ENCODE measurements around the gene PRDM15.

The PRDM15 gene

DNA sequence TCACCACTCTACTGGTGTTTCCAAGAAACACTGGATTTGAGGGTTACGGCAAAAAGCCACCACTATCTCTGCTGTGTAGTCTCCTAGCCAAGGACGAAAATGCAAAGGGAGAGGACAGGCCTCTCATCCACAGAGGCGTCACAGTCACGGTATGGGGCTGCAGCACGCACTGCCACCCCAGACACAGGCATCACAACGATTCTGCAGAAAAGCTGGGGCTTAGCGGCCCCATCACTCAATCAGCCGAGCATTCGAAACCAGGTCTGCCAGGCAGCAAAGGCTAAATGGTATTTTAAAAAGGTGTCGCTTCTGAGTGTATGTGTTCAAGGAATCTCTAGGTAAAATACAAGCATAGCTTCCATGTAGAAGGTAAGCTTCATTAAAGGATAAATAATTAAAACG, 113.7 kb downstream of the PRDM15 start:
- DNase-seq (ENCODE audit: low spot score) = no peak
- TF ChIP-seq, protein P1, sequence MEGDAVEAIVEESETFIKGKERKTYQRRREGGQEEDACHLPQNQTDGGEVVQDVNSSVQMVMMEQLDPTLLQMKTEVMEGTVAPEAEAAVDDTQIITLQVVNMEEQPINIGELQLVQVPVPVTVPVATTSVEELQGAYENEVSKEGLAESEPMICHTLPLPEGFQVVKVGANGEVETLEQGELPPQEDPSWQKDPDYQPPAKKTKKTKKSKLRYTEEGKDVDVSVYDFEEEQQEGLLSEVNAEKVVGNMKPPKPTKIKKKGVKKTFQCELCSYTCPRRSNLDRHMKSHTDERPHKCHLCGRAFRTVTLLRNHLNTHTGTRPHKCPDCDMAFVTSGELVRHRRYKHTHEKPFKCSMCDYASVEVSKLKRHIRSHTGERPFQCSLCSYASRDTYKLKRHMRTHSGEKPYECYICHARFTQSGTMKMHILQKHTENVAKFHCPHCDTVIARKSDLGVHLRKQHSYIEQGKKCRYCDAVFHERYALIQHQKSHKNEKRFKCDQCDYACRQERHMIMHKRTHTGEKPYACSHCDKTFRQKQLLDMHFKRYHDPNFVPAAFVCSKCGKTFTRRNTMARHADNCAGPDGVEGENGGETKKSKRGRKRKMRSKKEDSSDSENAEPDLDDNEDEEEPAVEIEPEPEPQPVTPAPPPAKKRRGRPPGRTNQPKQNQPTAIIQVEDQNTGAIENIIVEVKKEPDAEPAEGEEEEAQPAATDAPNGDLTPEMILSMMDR (IDR thresholded peaks at IDR 0.05; ENCODE audit: extremely low read depth, missing control alignments) = no peak

DNA sequence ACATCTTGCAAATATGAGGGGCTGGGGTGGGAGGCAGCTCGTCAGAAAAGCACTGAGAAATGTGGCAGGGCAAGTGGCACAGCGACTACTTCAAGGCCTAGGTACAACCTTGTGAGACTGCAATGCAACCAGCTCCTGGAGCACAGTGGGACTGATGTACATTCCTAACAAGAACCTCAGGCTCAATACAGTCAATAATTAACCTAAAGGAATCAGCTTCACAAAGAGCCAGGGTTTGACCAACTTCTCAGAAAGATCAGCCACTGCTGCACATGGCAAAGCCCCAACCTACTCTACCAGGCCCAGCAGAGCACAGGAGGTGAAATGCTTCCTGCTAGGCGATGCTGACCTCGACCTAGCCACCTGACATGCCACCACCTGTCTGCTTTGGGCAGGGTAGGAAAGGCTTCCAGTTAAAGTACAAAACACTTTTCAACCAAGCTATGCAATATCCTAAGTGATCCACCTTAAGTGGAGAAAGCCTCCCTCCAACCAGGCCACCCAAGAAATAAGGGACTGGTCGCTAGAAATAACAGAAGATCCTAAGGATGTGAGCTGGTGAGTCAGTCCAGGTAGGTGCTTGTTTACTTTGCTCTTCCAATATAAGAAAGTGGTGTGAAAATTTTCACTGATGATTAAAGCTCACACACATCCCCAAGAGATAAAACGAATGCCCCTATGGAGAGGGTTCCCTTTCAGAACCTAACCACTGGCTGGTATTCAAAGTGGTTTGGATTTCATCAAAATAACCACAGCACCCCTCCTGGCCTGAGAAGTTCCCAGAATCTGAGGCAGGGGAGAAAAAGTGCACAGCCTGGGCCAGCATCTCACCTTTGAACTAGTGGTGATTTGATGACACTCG, 114.4 kb downstream of the PRDM15 start:
- TF ChIP-seq, protein P1 (IDR thresholded peaks at IDR 0.05; ENCODE audit: extremely low read depth, missing control alignments) = no peak

DNA sequence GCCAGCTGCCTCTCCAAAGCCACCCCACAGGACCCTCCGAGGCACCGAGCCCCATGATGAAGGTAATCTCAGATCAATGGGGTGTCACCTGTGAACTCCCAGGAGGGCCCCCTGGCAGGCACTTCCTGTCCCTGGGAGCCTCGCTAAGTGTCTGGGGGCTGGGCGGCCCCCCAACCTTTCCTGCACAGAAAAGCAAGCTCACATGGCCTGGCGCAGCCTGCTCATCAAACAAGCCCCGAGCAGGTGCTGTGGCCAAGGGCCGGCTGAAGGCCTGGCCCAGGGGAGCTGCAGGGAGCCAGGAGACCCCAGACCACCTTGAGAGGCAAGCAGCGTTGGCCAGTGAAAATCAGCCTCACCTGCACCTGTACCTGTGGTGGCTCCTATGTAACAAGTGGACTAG, 115.1 kb downstream of the PRDM15 start:
- TF ChIP-seq, protein P1 (IDR thresholded peaks at IDR 0.05; ENCODE audit: extremely low read depth, missing control alignments) = no peak
- DNase-seq (ENCODE audit: low spot score) = no peak

More for the DNA sequence above, 114.4 kb downstream of the PRDM15 start:
- no peak for DNase-seq (ENCODE audit: low spot score)

DNA sequence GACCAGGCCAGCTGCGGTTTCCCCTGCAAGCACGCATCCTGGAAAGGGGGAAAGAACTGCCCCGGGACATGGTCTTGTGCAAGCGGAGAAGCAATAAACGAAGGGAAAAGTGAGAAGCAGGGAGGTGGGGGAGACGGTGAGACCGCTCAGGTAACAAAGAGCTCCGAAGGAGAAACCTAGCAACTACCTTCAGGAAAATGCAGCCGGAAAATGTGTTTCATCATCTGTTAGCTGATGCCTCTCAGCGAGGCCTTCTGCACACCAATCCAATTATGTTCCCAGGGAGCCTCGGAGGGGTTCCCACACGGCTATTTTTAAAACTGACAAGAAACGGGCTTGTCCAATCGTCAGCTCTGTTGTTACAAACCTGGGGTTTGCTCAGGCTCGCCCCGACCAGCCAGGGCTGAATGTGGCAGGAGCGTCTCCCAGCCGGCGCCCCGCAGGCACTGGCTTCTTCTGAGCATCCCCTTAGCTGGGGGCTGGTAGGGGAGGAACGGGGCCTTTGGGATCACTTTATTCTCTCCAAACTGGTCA, 115.7 kb downstream of the PRDM15 start:
- TF ChIP-seq, protein P1 (IDR thresholded peaks at IDR 0.05; ENCODE audit: extremely low read depth, missing control alignments) = no peak
- no peak for DNase-seq (ENCODE audit: low spot score)

DNA sequence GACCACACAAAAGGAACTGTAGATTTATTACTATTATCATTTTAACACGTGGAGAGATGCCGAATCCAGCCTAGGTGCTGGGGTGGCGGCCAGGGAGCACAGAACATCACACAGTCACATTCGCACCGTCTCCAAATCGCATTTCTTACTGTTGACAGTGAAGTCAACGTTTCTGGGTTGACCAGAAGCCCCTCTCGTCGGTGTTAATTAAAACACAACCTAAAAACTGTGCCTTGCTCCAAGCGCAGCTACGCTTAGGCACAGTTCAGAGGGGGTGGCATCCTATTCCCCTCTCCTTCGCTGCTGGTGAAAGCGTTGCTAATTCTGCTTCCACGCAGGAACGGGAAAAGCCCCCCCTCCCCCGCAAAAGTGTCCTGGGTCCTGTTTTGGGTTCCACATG, 116.4 kb downstream of the PRDM15 start:
- TF ChIP-seq, protein P1 (IDR thresholded peaks at IDR 0.05; ENCODE audit: extremely low read depth, missing control alignments) = no peak
- DNase-seq (ENCODE audit: low spot score) = no peak

DNA sequence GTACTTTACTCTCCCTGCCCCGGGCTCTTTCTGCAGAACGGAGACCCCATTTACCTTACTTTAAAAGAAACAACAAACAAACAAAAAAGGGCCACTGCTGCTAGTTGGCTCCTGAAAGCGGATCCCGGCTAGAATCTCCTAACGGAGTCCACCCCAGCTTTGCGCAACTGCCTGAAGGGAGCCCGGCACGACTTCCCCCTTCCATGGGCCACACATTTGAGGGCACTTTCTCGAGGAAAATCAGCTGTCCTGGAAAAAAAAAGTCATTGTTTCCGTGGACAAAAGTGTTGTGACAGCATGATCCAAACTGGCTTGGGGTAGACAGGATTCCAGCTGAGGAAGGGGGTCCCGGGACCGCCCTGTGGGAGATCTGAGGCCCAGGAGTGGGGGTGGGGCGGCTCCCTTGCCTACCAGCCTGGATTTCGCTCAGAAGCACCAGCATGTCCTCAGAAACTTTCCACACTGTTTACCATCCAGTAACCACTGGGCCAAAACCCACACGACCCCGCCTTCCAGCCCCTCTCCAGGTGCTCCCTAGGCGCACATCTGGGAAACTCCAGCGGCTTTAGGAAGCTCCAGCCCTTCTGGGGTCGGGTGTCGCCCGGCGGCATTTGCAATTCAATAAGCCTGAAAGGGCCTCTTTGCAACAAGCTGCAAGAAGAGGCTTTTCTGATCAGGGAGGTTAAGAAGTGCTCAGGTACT, 117.1 kb downstream of the PRDM15 start:
- TF ChIP-seq, protein P1 (IDR thresholded peaks at IDR 0.05; ENCODE audit: extremely low read depth, missing control alignments) = no peak
- DNase-seq (ENCODE audit: low spot score) = no peak
